ENCODE results near the gene ZNF532. TPM values are rescaled to one million over a fixed set of nuclear protein-coding genes. Genes with fewer than 3 reads are reported as not detected.

Gene ZNF532
- total and polyA plus RNA-seq, 9 of the 15 experiments (the other 6 are each of a cell fraction or from before 2014, with no cell fraction given) = 0.42 TPM; not detected in 8

GRCh38 chr18:58886864-58887612 is 22.4 kb downstream of the ZNF532 start:
- DNase-seq (ENCODE audit: extremely low read depth in 1 of 4, low spot score in 3 of 4) (no peak), ATAC-seq (no peak), FAIRE-seq (no peak)
- Histone ChIP-seq H3K4me1 (replicated peaks in 1 of 2; ENCODE audit: control insufficient read depth in 2 of 2, insufficient read depth in 2 of 2, low read length in 2 of 2) (no peaks in the 10 kb centered on the region), H4K20me1 (replicated peaks; ENCODE audit: control insufficient read depth, insufficient read depth, low read length) (no peaks in the 10 kb centered on the region), H3K4me2 (ENCODE audit: insufficient read depth, low read length) (no peak overlapping the region), H3K27me3 (ENCODE audit: control insufficient read depth in 2 of 2, insufficient read depth in 2 of 2, low read length in 2 of 2) (no peaks in the 10 kb centered on the region), H3K79me2 (ENCODE audit: control insufficient read depth, insufficient read depth, low read length) (no peaks in the 10 kb centered on the region), H3K9me3 (replicated peaks; ENCODE audit: control insufficient read depth, insufficient read depth, low read depth, low read length) (no peaks in the 10 kb centered on the region), H3K36me3 (ENCODE audit: control insufficient read depth, insufficient read depth, low read length) (no peaks in the 10 kb centered on the region), H3K9me1 (ENCODE audit: control insufficient read depth, insufficient read depth, low read length) (no peaks in the 10 kb centered on the region), H3K9ac (ENCODE audit: insufficient read depth in 1 of 2, low read depth in 2 of 2, low read length in 2 of 2) (no peak overlapping the region), H3K27ac (ENCODE audit: extremely low read depth, low read depth, low read length) (no peak overlapping the region), H3K4me3 (no peak overlapping the region), H2AFZ (ENCODE audit: low read depth, low read length) (no peak overlapping the region)
- in situ Hi-C loops (cut with MboI) (no loop called here), intact Hi-C loops (cut with micrococcal nuclease) (no loop called here)
- WGBS (ENCODE audit: insufficient coverage, low coverage, missing lambda C conversion rate) = 0% methylated on average over 7 of the region's 8 CpGs
- CTCF ChIA-PET (ENCODE audit: low intra/inter-chr PET ratio) = no interaction called here
- no TSS peak for BruUV-seq (replicated peaks)
- POLR2A ChIA-PET = no interaction called here
- TF ChIP-seq CHD1 (IDR thresholded peaks at IDR 0.05; ENCODE audit: low read length) (no peak), NR2F6 (CRISPR knock-in tag; IDR thresholded peaks at IDR 0.05) (no peak), RFX7 (CRISPR knock-in tag; IDR thresholded peaks at IDR 0.05) (no peak), ZNF449 (CRISPR knock-in tag; IDR thresholded peaks at IDR 0.05) (no peak), LCOR (CRISPR knock-in tag; IDR thresholded peaks at IDR 0.05) (no peak), FOXP1 (CRISPR knock-in tag; IDR thresholded peaks at IDR 0.05) (no peak), KLF6 (CRISPR knock-in tag; IDR thresholded peaks at IDR 0.05; ENCODE audit: borderline replicate concordance) (no peak), ELF1 (tag; IDR thresholded peaks at IDR 0.05) (no peak), NR2C1 (IDR thresholded peaks at IDR 0.05) (no peak), NR2C1 (tag; IDR thresholded peaks at IDR 0.05) (no peak), ZBTB7A (IDR thresholded peaks at IDR 0.05; ENCODE audit: borderline replicate concordance, control insufficient read depth, low read depth, low read length) (no peak), ZBTB1 (CRISPR knock-in tag; IDR thresholded peaks at IDR 0.05; ENCODE audit: borderline replicate concordance, low read depth) (no peak), NFYB (IDR thresholded peaks at IDR 0.05; ENCODE audit: extremely low read depth, insufficient read length) (no peak), ADNP (tag; IDR thresholded peaks at IDR 0.05) (no peak), TCF3 (CRISPR knock-in tag; IDR thresholded peaks at IDR 0.05) (no peak), STAT5A (IDR thresholded peaks at IDR 0.05; ENCODE audit: borderline replicate concordance, low read length) (no peak), THRB (CRISPR knock-in tag; conservative IDR thresholded peaks at IDR 0.05) (no peak), BRD9 (IDR thresholded peaks at IDR 0.05; ENCODE audit: low read depth, partially characterized antibody) (no peak), RBM22 (IDR thresholded peaks at IDR 0.05; ENCODE audit: low read depth, low read length, poor library complexity, severe bottlenecking) (no peak)
